Activated CD4-positive, alpha-beta T cell treated with anti-CD3 and anti-CD28 coated beads for 36 hours (primary cell): ENCODE results near the gene LCP2. TPM values are rescaled to one million over a fixed set of nuclear protein-coding genes. Genes with fewer than 3 reads are reported as not detected.

Experiments
- ATAC-seq: fragments of 200-7000 bp; cut with Tn5 transposase; one replicate; pipeline ENCODE4 v1.10.0; 2021; ENCODE audit warnings: mild to moderate bottlenecking, moderate library complexity
- CTCF ChIA-PET: fragments of 350-600 bp; sonication (Branson Sonifier 250); formaldehyde crosslinking; loops from one replicate; lab custom pipeline; 2021; ENCODE audit warnings: antibody characterized with exemption; lab: Charles Lee
- POLR2A ChIA-PET: fragments of 350-600 bp; sonication (Branson Sonifier 250); formaldehyde crosslinking; loops from one replicate; lab custom pipeline; 2021; ENCODE audit warnings: antibody characterized with exemption, inconsistent platforms; lab: Charles Lee
- DNase-seq: peaks from one replicate; pipeline ENCODE4 v3.0.0-alpha.2; 2020
- H3K27ac Mint-ChIP-seq: one replicate; pipeline ENCODE4 v1.8.0; 2021; ENCODE audit warnings: mixed read lengths
- H3K27me3 Mint-ChIP-seq: one replicate; pipeline ENCODE4 v1.8.0; 2021; ENCODE audit warnings: mixed read lengths
- H3K36me3 Mint-ChIP-seq: one replicate; pipeline ENCODE4 v1.8.0; 2021; ENCODE audit warnings: low read depth, mixed read lengths
- H3K4me1 Mint-ChIP-seq: one replicate; pipeline ENCODE4 v1.8.0; 2021; ENCODE audit warnings: mixed read lengths
- H3K4me3 Mint-ChIP-seq: one replicate; pipeline ENCODE4 v1.8.0; 2021; ENCODE audit warnings: mild to moderate bottlenecking, moderate library complexity, mixed read lengths
- H3K9me3 Mint-ChIP-seq: one replicate; pipeline ENCODE4 v1.8.0; 2021; ENCODE audit warnings: low read depth, mixed read lengths
- intact Hi-C, 2 experiments: fragments of 100-400 bp; cut with DNase I in 1 of 2; cut with micrococcal nuclease in 1 of 2; formaldehyde crosslinking; loops; one replicate each; pipeline versions ENCODE4 v1.14.2 to v1.15.1; 2022 to 2024; cut with DNase I, micrococcal nuclease
- total RNA-seq, 2 experiments: library from RNA; stranded (reverse); gene quantifications; one replicate each; pipeline ENCODE4 v1.2.3, GENCODE V29; 2021

LCP2 gene
- total RNA-seq, 2 experiments from 2014 or later = 173 to 232 TPM

GRCh38 chr5:170204202-170204601 lies 93.4 kb downstream of the LCP2 start:
- no peak for DNase-seq
- no peaks in the 10 kb centered on the region for H3K9me3 Mint-ChIP-seq

GRCh38 chr5:170202117-170202516 lies 95.5 kb downstream of the LCP2 start:
- Mint-ChIP-seq H3K27me3 (peaks cover 6% of the 10 kb centered on the region), H3K4me1 (no peaks in the 10 kb centered on the region)
- CTCF ChIA-PET = no interaction called here

More at GRCh38 chr5:170204202-170204601, 93.4 kb downstream of the LCP2 start:
- no peak overlapping the region for H3K27ac Mint-ChIP-seq
- peaks cover 8% of the 10 kb centered on the region for H3K27me3 Mint-ChIP-seq
- H3K36me3 Mint-ChIP-seq = no peaks in the 10 kb centered on the region
- H3K4me1 Mint-ChIP-seq = no peaks in the 10 kb centered on the region
- intact Hi-C loops = no loop called here
- no peak for ATAC-seq
- no peak overlapping the region for H3K4me3 Mint-ChIP-seq
- POLR2A ChIA-PET = no interaction called here
- CTCF ChIA-PET = no interaction called here

GRCh38 chr5:170201311-170201710 lies 96.3 kb downstream of the LCP2 start:
- no peaks in the 10 kb centered on the region for H3K36me3 Mint-ChIP-seq
- CTCF ChIA-PET = interaction anchor here (0.6 to 1.4 kb wide), 3 partner anchors 18 to 210 kb away, joined by 3 to 6 read pairs (median 3); no protein-coding TSS in a partner anchor
- H3K27me3 Mint-ChIP-seq = peaks cover 6% of the 10 kb centered on the region

More at GRCh38 chr5:170202117-170202516, 95.5 kb downstream of the LCP2 start:
- intact Hi-C loops = no loop called here
- DNase-seq (no peak), ATAC-seq (no peak)
- H3K36me3 Mint-ChIP-seq = no peaks in the 10 kb centered on the region
- H3K9me3 Mint-ChIP-seq = no peaks in the 10 kb centered on the region
- POLR2A ChIA-PET = no interaction called here
- H3K4me3 Mint-ChIP-seq = no peak overlapping the region
- H3K27ac Mint-ChIP-seq = no peak overlapping the region

GRCh38 chr5:170200876-170201275 lies 96.7 kb downstream of the LCP2 start:
- no peak overlapping the region for H3K4me3 Mint-ChIP-seq
- H3K4me1 Mint-ChIP-seq = no peaks in the 10 kb centered on the region
- no peak for ATAC-seq
- ChIA-PET POLR2A (no interaction called here), CTCF (interaction anchor here (0.6 to 1.4 kb wide), 4 partner anchors 25 to 836 kb away, joined by 3 to 6 read pairs (median 3); no protein-coding TSS in a partner anchor)
- no peaks in the 10 kb centered on the region for H3K36me3 Mint-ChIP-seq
- H3K27ac Mint-ChIP-seq = no peak overlapping the region
- DNase-seq = no peak
- H3K27me3 Mint-ChIP-seq = peaks cover 6% of the 10 kb centered on the region
- H3K9me3 Mint-ChIP-seq = no peaks in the 10 kb centered on the region
- intact Hi-C loops = no loop called here

More at GRCh38 chr5:170201311-170201710, 96.3 kb downstream of the LCP2 start:
- ATAC-seq (no peak), DNase-seq (no peak)
- POLR2A ChIA-PET = no interaction called here
- Mint-ChIP-seq H3K4me1 (no peaks in the 10 kb centered on the region), H3K9me3 (no peaks in the 10 kb centered on the region), H3K27ac (no peak overlapping the region), H3K4me3 (no peak overlapping the region)
- intact Hi-C loops = no loop called here

Other genes with a start within 250 kb of the LCP2 start
- not detected for gene FOXI1, start 191.9 kb downstream of the LCP2 start, total RNA-seq
- gene C5orf58, start 64.8 kb downstream of the LCP2 start, total RNA-seq = not detected
- gene KCNMB1, start 91.6 kb upstream of the LCP2 start, total RNA-seq = not detected
- gene KCNIP1, start 206.2 kb upstream of the LCP2 start, total RNA-seq = not detected